Measurements from ENCODE around the gene ZNF557. TPM values are rescaled to one million over a fixed set of nuclear protein-coding genes. Genes with fewer than 3 reads are reported as not detected.
"Not testable (repeated sequence)": the region's sequence is repeated elsewhere in the genome, so short reads cannot be mapped to it uniquely, and the experiment has no call there.

The ZNF557 gene
- total and polyA plus RNA-seq, 2 of the 4 experiments (the other 2 are of a cell fraction), result 3.7 to 21.1 TPM

DNA sequence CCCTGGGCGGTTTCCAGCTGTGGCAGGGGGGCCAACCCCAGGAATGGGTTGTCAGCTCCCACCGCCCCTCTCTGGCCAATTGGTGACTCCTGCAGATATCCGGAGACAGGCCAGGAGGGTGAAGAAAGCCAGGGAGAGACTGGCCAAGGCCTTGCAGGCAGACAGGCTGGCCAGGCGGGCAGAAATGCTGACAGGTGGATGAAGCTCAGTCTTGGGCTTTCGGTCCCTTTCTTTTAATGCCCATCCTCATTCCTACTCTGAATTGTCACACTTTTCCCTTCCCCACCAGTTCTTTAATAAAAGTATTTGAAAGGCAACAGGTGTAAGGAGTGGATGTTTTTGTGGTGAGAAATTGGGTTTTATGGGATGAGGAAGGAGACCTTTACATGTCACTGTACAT, 18.1 kb upstream of the ZNF557 start:
- H3K23ac ChIP-seq (ENCODE audit: low read depth, low read length); H2BK5ac ChIP-seq (ENCODE audit: low read depth, low read length, poor library complexity, severe bottlenecking); H3K4ac ChIP-seq (ENCODE audit: low read depth, low read length); H3K4me2 ChIP-seq (ENCODE audit: low read depth, low read length); H3K14ac ChIP-seq (replicated peaks; ENCODE audit: low read depth, low read length); H3K79me1 ChIP-seq (ENCODE audit: low read depth in 1 of 2, low read length in 2 of 2); in situ Hi-C loops (cut with MboI; ENCODE audit: low sequenced_read_pairs); H3K56ac ChIP-seq (ENCODE audit: extremely low read depth, insufficient read depth, low read length); POLR2A ChIA-PET (ENCODE audit: unreplicated experiment); intact Hi-C loops (cut with micrococcal nuclease); H3K4me1 ChIP-seq (ENCODE audit: control insufficient read depth, insufficient read depth, low read length); DNase-seq; H3K9me1 ChIP-seq (ENCODE audit: insufficient read depth, low read length); H3K27me3 ChIP-seq (ENCODE audit: control insufficient read depth, insufficient read depth, low read length); H2AK5ac ChIP-seq (ENCODE audit: low read depth, low read length); H3K36me3 ChIP-seq (ENCODE audit: control insufficient read depth, insufficient read depth, low read length); CTCF ChIA-PET; H4K5ac ChIP-seq (ENCODE audit: low read depth, low read length); H2BK120ac ChIP-seq (ENCODE audit: low read depth, low read length); H3K9me3 ChIP-seq (ENCODE audit: control insufficient read depth, insufficient read depth, low read length); H3K27ac ChIP-seq (ENCODE audit: insufficient read depth, low read length); H3K18ac ChIP-seq (ENCODE audit: low read depth, low read length); H2BK15ac ChIP-seq (ENCODE audit: low read depth, low read length); dilution Hi-C loops (cut with HindIII; ENCODE audit: low sequenced_read_pairs, unreplicated experiment); H3K9ac ChIP-seq (ENCODE audit: low read depth, low read length); BruUV-seq (replicated peaks); H2BK20ac ChIP-seq (ENCODE audit: low read depth, low read length); ATAC-seq (ENCODE audit: low read depth); H2AK9ac ChIP-seq (replicated peaks; ENCODE audit: low read depth, low read length, poor library complexity); H4K8ac ChIP-seq (ENCODE audit: low read depth in 2 of 2, low read length in 2 of 2); H3K4me3 ChIP-seq (ENCODE audit: insufficient read depth, low read depth, low read length); H4K20me1 ChIP-seq (ENCODE audit: insufficient read depth, low read length); H4K91ac ChIP-seq (ENCODE audit: insufficient read depth, low read depth, low read length); H2AFZ ChIP-seq (replicated peaks; ENCODE audit: low read length, poor library complexity): not testable (repeated sequence)
- no CpG with 5 or more reads among the region's 5 CpGs for WGBS, 2 experiments (ENCODE audit: extremely low coverage in 2 of 2, insufficient read length in 1 of 2)

DNA sequence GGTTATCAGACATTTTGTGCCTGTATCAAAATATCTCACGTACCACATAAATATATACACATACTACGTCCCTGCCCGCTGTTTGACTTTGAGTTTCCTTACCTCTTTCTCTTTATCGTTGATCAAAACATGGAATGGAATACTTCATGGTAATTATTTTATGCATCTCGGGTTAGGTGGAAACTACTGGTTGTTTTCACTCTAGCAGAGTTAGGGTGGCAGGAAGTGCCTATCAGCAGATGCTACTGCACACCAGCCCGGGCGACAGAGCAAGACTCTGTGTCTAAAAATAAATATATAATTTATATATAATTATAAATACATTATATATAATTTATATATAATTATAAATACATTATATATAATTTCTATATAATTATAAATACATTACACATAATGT, 16.6 kb upstream of the ZNF557 start:
- dilution Hi-C loops (cut with HindIII; ENCODE audit: low sequenced_read_pairs, unreplicated experiment); H4K5ac ChIP-seq (ENCODE audit: low read depth, low read length); H3K27me3 ChIP-seq (ENCODE audit: control insufficient read depth, insufficient read depth, low read length); H2BK5ac ChIP-seq (ENCODE audit: low read depth, low read length, poor library complexity, severe bottlenecking); H3K4me3 ChIP-seq (ENCODE audit: insufficient read depth, low read depth, low read length); H3K18ac ChIP-seq (ENCODE audit: low read depth, low read length); CTCF ChIA-PET; H4K91ac ChIP-seq (ENCODE audit: insufficient read depth, low read depth, low read length); H3K36me3 ChIP-seq (ENCODE audit: control insufficient read depth, insufficient read depth, low read length); H3K27ac ChIP-seq (ENCODE audit: insufficient read depth, low read length); H3K4ac ChIP-seq (ENCODE audit: low read depth, low read length); POLR2A ChIA-PET (ENCODE audit: unreplicated experiment); H2BK20ac ChIP-seq (ENCODE audit: low read depth, low read length); H2BK120ac ChIP-seq (ENCODE audit: low read depth, low read length); H2AK9ac ChIP-seq (replicated peaks; ENCODE audit: low read depth, low read length, poor library complexity); H2BK15ac ChIP-seq (ENCODE audit: low read depth, low read length); H3K14ac ChIP-seq (replicated peaks; ENCODE audit: low read depth, low read length); H3K4me2 ChIP-seq (ENCODE audit: low read depth, low read length); H3K9ac ChIP-seq (ENCODE audit: low read depth, low read length); H2AK5ac ChIP-seq (ENCODE audit: low read depth, low read length); H3K79me1 ChIP-seq (ENCODE audit: low read depth in 1 of 2, low read length in 2 of 2); H4K8ac ChIP-seq (ENCODE audit: low read depth in 2 of 2, low read length in 2 of 2); H4K20me1 ChIP-seq (ENCODE audit: insufficient read depth, low read length); H2AFZ ChIP-seq (replicated peaks; ENCODE audit: low read length, poor library complexity); H3K9me1 ChIP-seq (ENCODE audit: insufficient read depth, low read length); H3K4me1 ChIP-seq (ENCODE audit: control insufficient read depth, insufficient read depth, low read length); ATAC-seq (ENCODE audit: low read depth); H3K56ac ChIP-seq (ENCODE audit: extremely low read depth, insufficient read depth, low read length); in situ Hi-C loops (cut with MboI; ENCODE audit: low sequenced_read_pairs); H3K9me3 ChIP-seq (ENCODE audit: control insufficient read depth, insufficient read depth, low read length); intact Hi-C loops (cut with micrococcal nuclease); BruUV-seq (replicated peaks); H3K23ac ChIP-seq (ENCODE audit: low read depth, low read length); DNase-seq: not testable (repeated sequence)
- no CpG with 5 or more reads among the region's 7 CpGs for WGBS, 2 experiments (ENCODE audit: extremely low coverage in 2 of 2, insufficient read length in 1 of 2)

All from IMR-90 (cell line).